Measurements from ENCODE around the gene HSPD1. TPM values are rescaled to one million over a fixed set of nuclear protein-coding genes. Genes with fewer than 3 reads are reported as not detected.

Gene HSPD1
- total and polyA plus RNA-seq, 2 of the 13 experiments (the other 11 are each of a cell fraction or from before 2014, with no cell fraction given) = 685 to 2,610 TPM

- TF ChIP-seq CBX1 (IDR thresholded peaks at IDR 0.05; ENCODE audit: low read depth) = peak; percentile 94
- peak; percentile 36 for TF ChIP-seq ZNF30 (CRISPR knock-in tag; IDR thresholded peaks at IDR 0.05)
- TF ChIP-seq ZHX1 (CRISPR knock-in tag; IDR thresholded peaks at IDR 0.05; ENCODE audit: low read depth) = peak; percentile 96
- TF ChIP-seq RERE (CRISPR knock-in tag; IDR thresholded peaks at IDR 0.05; ENCODE audit: low read depth) = no peak; the same call in 1 of the 2 replicates
- peak; percentile 77 for TF ChIP-seq GMEB2 (CRISPR knock-in tag; IDR thresholded peaks at IDR 0.05; ENCODE audit: low read depth)
- TF ChIP-seq GTF3A (CRISPR knock-in tag; conservative IDR thresholded peaks at IDR 0.05) = no peak; the same call in 1 of the 2 replicates
- TF ChIP-seq PRPF4 (IDR thresholded peaks at IDR 0.05; ENCODE audit: low read depth, low read length, poor library complexity, severe bottlenecking) = no peak
- TF ChIP-seq FOXA3 (CRISPR knock-in tag; IDR thresholded peaks at IDR 0.05) = peak; percentile 69
- TF ChIP-seq ZFP36L1 (CRISPR knock-in tag; IDR thresholded peaks at IDR 0.05) = peak; percentile 99
- peak; percentile 76; the same call in 1 of the 2 replicates for TF ChIP-seq ZNF263 (CRISPR knock-in tag; IDR thresholded peaks at IDR 0.05)
- peak; percentile 99 for TF ChIP-seq ZNF501 (CRISPR knock-in tag; IDR thresholded peaks at IDR 0.05)
- TF ChIP-seq TEF (CRISPR knock-in tag; IDR thresholded peaks at IDR 0.05) = peak; percentile 64; the same call in 1 of the 2 replicates
- TF ChIP-seq THAP9 (CRISPR knock-in tag; IDR thresholded peaks at IDR 0.05; ENCODE audit: borderline replicate concordance) = peak; percentile 94
- TF ChIP-seq ZNF773 (CRISPR knock-in tag; IDR thresholded peaks at IDR 0.05; ENCODE audit: borderline replicate concordance) = peak; percentile 88; the same call in 1 of the 2 replicates
Observed at GRCh38 chr2:197499594-197500502, at the start of gene HSPD1, which contains the start of gene HSPE1 (continued).
